ENCODE measurements around the gene MYO15B.

The MYO15B gene

DNA sequence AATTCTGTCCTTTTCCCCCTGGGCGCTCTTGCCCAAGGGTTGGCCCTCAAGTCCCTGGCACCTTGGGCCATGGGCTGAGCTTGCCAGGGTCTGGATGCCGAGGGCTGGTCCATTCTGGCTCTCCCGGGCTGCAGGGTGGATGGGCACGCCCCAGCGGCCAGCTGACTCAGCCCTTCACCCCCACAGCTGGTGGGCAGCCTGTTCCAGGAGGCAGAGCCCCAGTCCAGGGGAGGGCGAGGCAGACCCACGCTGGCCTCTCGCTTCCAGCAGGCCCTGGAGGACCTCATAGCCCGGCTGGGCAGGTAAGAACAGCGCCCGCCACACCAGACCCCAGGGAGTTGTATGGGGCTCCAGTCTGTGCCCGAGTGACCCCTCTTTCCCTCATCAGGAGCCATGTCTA is 15.0 kb downstream of the MYO15B start:
- no peak for DNase-seq (ENCODE audit: low read depth)
- no peak for TF ChIP-seq CTCF (IDR thresholded peaks at IDR 0.05; ENCODE audit: control insufficient read depth, insufficient read depth, low read depth, low read length, missing control alignments)
- H3K4me3 ChIP-seq (ENCODE audit: control insufficient read depth, low read depth, low read length) = no peak overlapping the region

GRCh38 chr17:75603123-75603522 is 15.5 kb downstream of the MYO15B start:
- no peak for TF ChIP-seq CTCF (IDR thresholded peaks at IDR 0.05; ENCODE audit: control insufficient read depth, insufficient read depth, low read depth, low read length, missing control alignments)
- H3K4me3 ChIP-seq (ENCODE audit: control insufficient read depth, low read depth, low read length) = no peak overlapping the region
- no peak for DNase-seq (ENCODE audit: low read depth)

DNA sequence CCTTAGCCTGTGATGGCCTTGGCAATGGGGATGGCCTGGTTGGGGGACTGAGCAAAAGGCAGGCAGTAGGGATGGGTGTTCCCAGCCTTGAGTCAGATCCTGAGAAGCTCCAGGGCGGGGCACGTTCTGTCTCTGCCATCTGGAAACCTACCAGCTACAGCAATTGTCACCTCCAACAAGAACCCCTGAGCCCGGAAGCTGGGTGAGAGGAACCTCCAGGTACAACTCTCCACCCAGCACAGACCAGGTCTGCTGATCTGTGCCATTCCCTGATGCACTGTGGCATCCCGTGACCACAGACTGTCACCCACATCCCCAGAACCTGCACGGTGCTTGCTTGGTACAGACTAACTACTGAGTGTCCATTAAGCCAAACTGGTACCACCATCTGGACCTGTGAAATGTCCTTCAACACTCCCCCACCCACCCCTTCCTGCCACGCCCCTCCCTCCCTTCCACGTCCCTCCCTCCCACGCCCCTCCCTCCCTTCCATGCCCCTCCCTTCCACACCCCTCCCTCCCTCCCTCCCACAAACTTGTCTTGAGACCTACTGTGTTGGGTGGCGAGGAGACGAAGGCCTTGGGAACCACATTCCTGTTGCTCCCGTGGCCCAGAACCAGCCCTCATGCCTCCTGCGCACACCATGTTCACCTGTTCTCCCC is 16.6 kb downstream of the MYO15B start:
- H3K4me3 ChIP-seq (ENCODE audit: control insufficient read depth, low read depth, low read length) = no peak overlapping the region
- DNase-seq (ENCODE audit: low read depth) = no peak
- TF ChIP-seq CTCF (IDR thresholded peaks at IDR 0.05; ENCODE audit: control insufficient read depth, insufficient read depth, low read depth, low read length, missing control alignments) = no peak

GRCh38 chr17:75605790-75606189 is 18.2 kb downstream of the MYO15B start:
- H3K4me3 ChIP-seq (ENCODE audit: control insufficient read depth, low read depth, low read length) = no peak overlapping the region
- no peak for TF ChIP-seq CTCF (IDR thresholded peaks at IDR 0.05; ENCODE audit: control insufficient read depth, insufficient read depth, low read depth, low read length, missing control alignments)
- no peak for DNase-seq (ENCODE audit: low read depth)

DNA sequence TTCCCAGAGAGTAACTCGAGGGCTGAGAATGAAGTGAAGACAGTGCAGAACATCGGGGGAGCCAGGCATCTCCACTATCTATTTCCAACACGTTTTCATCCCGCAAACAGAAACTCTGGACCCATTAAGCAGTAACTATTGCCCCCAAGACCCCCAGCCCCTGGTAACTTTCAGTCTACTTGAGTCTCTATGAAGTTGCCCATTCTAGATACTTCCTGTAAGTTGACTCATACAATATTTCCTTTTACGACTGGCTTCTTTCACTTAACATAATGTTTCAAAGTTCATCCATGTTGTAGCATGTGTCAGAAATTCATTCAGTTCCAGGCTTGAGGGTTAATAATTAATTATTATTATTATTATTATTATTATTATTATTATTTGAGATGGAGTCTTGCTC is 19.5 kb downstream of the MYO15B start:
- TF ChIP-seq CTCF (IDR thresholded peaks at IDR 0.05; ENCODE audit: control insufficient read depth, insufficient read depth, low read depth, low read length, missing control alignments) = no peak
- DNase-seq (ENCODE audit: low read depth) = no peak
- H3K4me3 ChIP-seq (ENCODE audit: control insufficient read depth, low read depth, low read length) = no peak overlapping the region

- no peak for DNase-seq (ENCODE audit: low read depth)
- no peak for TF ChIP-seq CTCF (IDR thresholded peaks at IDR 0.05; ENCODE audit: control insufficient read depth, insufficient read depth, low read depth, low read length, missing control alignments)
- no peak overlapping the region for H3K4me3 ChIP-seq (ENCODE audit: control insufficient read depth, low read depth, low read length)
These were observed 22.7 kb downstream of the MYO15B start for GRCh38 chr17:75610103-75610984.

All from AG09309 (cell line).